KMS-11 (cell line): ENCODE data around the gene NCKAP5.

Experiments used
- H2AFZ ChIP-seq: fragments of 200-600 bp; sonication (generic); 2 replicates; pipeline ENCODE4 v1.6.1; 2016; ENCODE audit warnings: antibody characterized with exemption, mixed run types, low read depth
- H3K27ac ChIP-seq: fragments of 200-600 bp; sonication (generic); 2 replicates; pipeline ENCODE4 v1.6.1; 2016; ENCODE audit warnings: mild to moderate bottlenecking, mixed run types
- H3K27me3 ChIP-seq: fragments of 200-600 bp; sonication (generic); 2 replicates; pipeline ENCODE4 v1.6.1; 2017; ENCODE audit warnings: mild to moderate bottlenecking, low read depth, mixed run types, moderate library complexity; ENCODE audit not compliant: insufficient read depth
- H3K36me3 ChIP-seq: fragments of 200-600 bp; sonication (generic); 2 replicates; pipeline ENCODE4 v1.6.1; 2017; ENCODE audit warnings: mild to moderate bottlenecking, mixed run types; ENCODE audit not compliant: insufficient read depth
- H3K4me1 ChIP-seq: fragments of 200-600 bp; sonication (generic); 2 replicates; pipeline ENCODE4 v1.6.1; 2016; ENCODE audit warnings: mild to moderate bottlenecking, low read depth, mixed run types; ENCODE audit not compliant: poor library complexity, severe bottlenecking
- H3K4me2 ChIP-seq: fragments of 200-600 bp; sonication (generic); 2 replicates; pipeline ENCODE4 v1.7.0; 2016; ENCODE audit warnings: mild to moderate bottlenecking, mixed run types
- H3K4me3 ChIP-seq: fragments of 200-600 bp; sonication (generic); IDR thresholded peaks from 2 replicates; pipeline ENCODE4 v1.6.1; 2017; ENCODE audit warnings: low read depth, low read length, mixed read lengths; ENCODE audit not compliant: insufficient read depth
- H3K79me2 ChIP-seq: fragments of 200-600 bp; sonication (generic); 2 replicates; pipeline ENCODE4 v1.6.1; 2016; ENCODE audit warnings: low read depth, mixed run types; ENCODE audit not compliant: insufficient read depth
- H3K9ac ChIP-seq: fragments of 200-600 bp; sonication (generic); 2 replicates; pipeline ENCODE4 v1.6.1; 2016; ENCODE audit warnings: mild to moderate bottlenecking, mixed run types
- H4K20me1 ChIP-seq: fragments of 200-600 bp; sonication (generic); 2 replicates; pipeline ENCODE4 v1.6.1; 2016; ENCODE audit warnings: mild to moderate bottlenecking, mixed run types; ENCODE audit not compliant: insufficient read depth
- TF ChIP-seq, protein P1 (sequence below): fragments of 200-600 bp; sonication (generic); conservative IDR thresholded peaks from 2 replicates; pipeline ENCODE4 v1.6.1; 2017; ENCODE audit warnings: low read depth, mild to moderate bottlenecking, antibody characterized with exemption, low read length, moderate library complexity, mixed read lengths

Gene NCKAP5

DNA sequence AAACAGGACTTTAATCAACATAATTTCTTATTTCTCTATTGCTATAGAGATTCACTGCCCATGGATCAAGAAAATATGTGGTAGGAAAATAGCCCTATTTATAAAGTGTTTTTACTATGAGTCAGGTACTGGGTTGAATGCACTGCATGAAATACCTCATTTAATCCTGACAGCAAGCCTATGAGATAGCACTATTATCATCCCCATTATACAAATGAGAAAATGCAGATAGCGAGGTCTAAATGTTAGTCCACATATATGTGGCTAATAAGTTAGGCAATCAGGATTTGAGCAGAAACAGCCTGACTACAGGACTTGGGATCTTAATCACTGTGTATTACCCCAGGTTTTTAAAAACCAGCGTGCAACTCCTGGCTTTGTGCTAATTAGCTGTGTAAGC is 889.8 kb downstream of the NCKAP5 start:
- Histone ChIP-seq H3K4me1 (no peaks in the 10 kb centered on the region), H3K9ac (no peak overlapping the region), H3K79me2 (no peaks in the 10 kb centered on the region), H4K20me1 (no peaks in the 10 kb centered on the region), H3K27me3 (no peaks in the 10 kb centered on the region), H3K36me3 (no peaks in the 10 kb centered on the region), H3K4me3 (no peak overlapping the region), H2AFZ (no peak overlapping the region), H3K27ac (no peak overlapping the region), H3K4me2 (no peak overlapping the region)
- TF ChIP-seq, protein P1, sequence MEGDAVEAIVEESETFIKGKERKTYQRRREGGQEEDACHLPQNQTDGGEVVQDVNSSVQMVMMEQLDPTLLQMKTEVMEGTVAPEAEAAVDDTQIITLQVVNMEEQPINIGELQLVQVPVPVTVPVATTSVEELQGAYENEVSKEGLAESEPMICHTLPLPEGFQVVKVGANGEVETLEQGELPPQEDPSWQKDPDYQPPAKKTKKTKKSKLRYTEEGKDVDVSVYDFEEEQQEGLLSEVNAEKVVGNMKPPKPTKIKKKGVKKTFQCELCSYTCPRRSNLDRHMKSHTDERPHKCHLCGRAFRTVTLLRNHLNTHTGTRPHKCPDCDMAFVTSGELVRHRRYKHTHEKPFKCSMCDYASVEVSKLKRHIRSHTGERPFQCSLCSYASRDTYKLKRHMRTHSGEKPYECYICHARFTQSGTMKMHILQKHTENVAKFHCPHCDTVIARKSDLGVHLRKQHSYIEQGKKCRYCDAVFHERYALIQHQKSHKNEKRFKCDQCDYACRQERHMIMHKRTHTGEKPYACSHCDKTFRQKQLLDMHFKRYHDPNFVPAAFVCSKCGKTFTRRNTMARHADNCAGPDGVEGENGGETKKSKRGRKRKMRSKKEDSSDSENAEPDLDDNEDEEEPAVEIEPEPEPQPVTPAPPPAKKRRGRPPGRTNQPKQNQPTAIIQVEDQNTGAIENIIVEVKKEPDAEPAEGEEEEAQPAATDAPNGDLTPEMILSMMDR = no peak

- Histone ChIP-seq H2AFZ (no peak overlapping the region), H3K4me1 (no peaks in the 10 kb centered on the region), H3K4me3 (no peak overlapping the region), H3K36me3 (no peaks in the 10 kb centered on the region), H3K79me2 (no peaks in the 10 kb centered on the region), H3K9ac (no peak overlapping the region), H3K27me3 (no peaks in the 10 kb centered on the region), H4K20me1 (no peaks in the 10 kb centered on the region), H3K4me2 (no peak overlapping the region), H3K27ac (no peak overlapping the region)
- TF ChIP-seq, protein P1 = no peak
These were observed 890.6 kb downstream of the NCKAP5 start for GRCh38 chr2:132677661-132678060.

DNA sequence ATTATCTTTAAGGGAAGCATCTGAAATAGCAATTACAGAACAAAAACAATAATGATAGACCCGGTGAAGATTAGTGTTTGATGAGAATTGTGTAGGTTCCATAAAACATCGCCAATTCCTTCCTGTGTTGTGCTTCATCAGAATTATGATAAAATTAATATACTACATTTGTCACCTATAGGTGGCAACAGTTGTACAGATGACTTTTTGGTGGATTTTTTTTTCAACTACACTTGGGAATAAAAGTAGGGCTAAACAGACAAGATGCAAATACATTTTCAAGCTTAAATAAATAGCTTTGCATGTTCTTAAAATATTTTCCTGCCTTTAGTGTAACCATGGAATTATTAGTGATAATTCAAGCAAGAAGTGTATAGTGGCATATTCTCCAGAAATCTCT is 891.3 kb downstream of the NCKAP5 start:
- Histone ChIP-seq H3K27ac (no peak overlapping the region), H3K36me3 (no peaks in the 10 kb centered on the region), H3K9ac (no peak overlapping the region), H3K4me1 (no peaks in the 10 kb centered on the region), H2AFZ (no peak overlapping the region), H4K20me1 (no peaks in the 10 kb centered on the region), H3K27me3 (no peaks in the 10 kb centered on the region), H3K4me3 (no peak overlapping the region), H3K79me2 (no peaks in the 10 kb centered on the region), H3K4me2 (no peak overlapping the region)
- TF ChIP-seq, protein P1 = no peak

GRCh38 chr2:132671151-132671835 is 897.0 kb downstream of the NCKAP5 start:
- Histone ChIP-seq H3K9ac (no peak overlapping the region), H2AFZ (no peak overlapping the region), H3K36me3 (no peaks in the 10 kb centered on the region), H3K27me3 (no peaks in the 10 kb centered on the region), H3K27ac (no peak overlapping the region), H3K4me1 (no peaks in the 10 kb centered on the region), H4K20me1 (no peaks in the 10 kb centered on the region), H3K4me3 (no peak overlapping the region), H3K79me2 (no peaks in the 10 kb centered on the region), H3K4me2 (no peak overlapping the region)
- TF ChIP-seq, protein P1 = no peak
